ENCODE measurements around the gene RFLNA. TPM values are rescaled to one million over a fixed set of nuclear protein-coding genes. Genes with fewer than 3 reads are reported as not detected.

RFLNA gene
- not detected in 2 replicates for total RNA-seq

GRCh38 chr12:124294780-124295341 lies at the start of gene RFLNA:
RFLNA (plus strand) TSS chr12:124295093; CDS start chr12:124295430, 337 bp downstream.
- intact Hi-C loops (cut with micrococcal nuclease), result no loop called here

- intact Hi-C loops (cut with micrococcal nuclease), result no loop called here
Measured at GRCh38 chr12:124247331-124247730, 47.6 kb upstream of the RFLNA start.

- intact Hi-C loops (cut with micrococcal nuclease), result no loop called here
Measured at GRCh38 chr12:124248941-124249825, 45.7 kb upstream of the RFLNA start.

- intact Hi-C loops (cut with micrococcal nuclease), result no loop called here
Measured at GRCh38 chr12:124251186-124251585, 43.7 kb upstream of the RFLNA start.

- intact Hi-C loops (cut with micrococcal nuclease), result no loop called here
Measured at GRCh38 chr12:124252964-124253363, 41.9 kb upstream of the RFLNA start.

GRCh38 chr12:124254126-124254525 lies 40.8 kb upstream of the RFLNA start:
- intact Hi-C loops (cut with micrococcal nuclease), result no loop called here

GRCh38 chr12:124259154-124260066 lies 35.5 kb upstream of the RFLNA start:
- intact Hi-C loops (cut with micrococcal nuclease), result no loop called here

- intact Hi-C loops (cut with micrococcal nuclease), result no loop called here
Measured at GRCh38 chr12:124261885-124262284, 33.0 kb upstream of the RFLNA start.

- intact Hi-C loops (cut with micrococcal nuclease), result no loop called here
Measured at GRCh38 chr12:124264089-124264795, 30.7 kb upstream of the RFLNA start.

- intact Hi-C loops (cut with micrococcal nuclease), result no loop called here
Measured at GRCh38 chr12:124264879-124265278, 30.0 kb upstream of the RFLNA start.

- intact Hi-C loops (cut with micrococcal nuclease), result no loop called here
Measured at GRCh38 chr12:124267205-124267778, 27.6 kb upstream of the RFLNA start.

- intact Hi-C loops (cut with micrococcal nuclease), result no loop called here
Measured at GRCh38 chr12:124270671-124271070, 24.2 kb upstream of the RFLNA start.

- intact Hi-C loops (cut with micrococcal nuclease), result no loop called here
Measured at GRCh38 chr12:124273630-124274029, 21.3 kb upstream of the RFLNA start.

GRCh38 chr12:124276337-124276736 lies 18.6 kb upstream of the RFLNA start:
- intact Hi-C loops (cut with micrococcal nuclease), result no loop called here

- intact Hi-C loops (cut with micrococcal nuclease), result no loop called here
Measured at GRCh38 chr12:124277394-124278241, 17.3 kb upstream of the RFLNA start.

GRCh38 chr12:124278389-124279101 lies 16.3 kb upstream of the RFLNA start:
- intact Hi-C loops (cut with micrococcal nuclease), result no loop called here

GRCh38 chr12:124279315-124279714 lies 15.6 kb upstream of the RFLNA start:
- intact Hi-C loops (cut with micrococcal nuclease), result no loop called here

GRCh38 chr12:124279846-124280360 lies 15.0 kb upstream of the RFLNA start:
- intact Hi-C loops (cut with micrococcal nuclease), result no loop called here

- intact Hi-C loops (cut with micrococcal nuclease), result no loop called here
Measured at GRCh38 chr12:124281309-124281708, 13.6 kb upstream of the RFLNA start.

Measured in T-helper 2 cell treated with Interferon-gamma antibody and Interleukin-4, amounts not matched to agents 100 ng/mL and 5 ng/mL, for 36 hours (primary cell).